WTC11 (cell line): ENCODE results near the gene GARNL3. TPM values are rescaled to one million over a fixed set of nuclear protein-coding genes. Genes with fewer than 3 reads are reported as not detected.

Experiments used
- ATAC-seq: fragments of 200-7000 bp; cut with Tn5 transposase; 2 replicates; pipeline ENCODE4 v1.10.0; 2021; ENCODE audit warnings: mild to moderate bottlenecking, moderate library complexity
- CTCF ChIA-PET: fragments of 300-600 bp; sonication (Branson Sonifier 250); formaldehyde crosslinking; loops from one replicate; lab custom pipeline; 2021; ENCODE audit warnings: antibody characterized with exemption; lab: Charles Lee
- POLR2A ChIA-PET: fragments of 350-600 bp; sonication (Branson Sonifier 250); formaldehyde crosslinking; loops from one replicate; lab custom pipeline; 2021; ENCODE audit warnings: antibody characterized with exemption; lab: Charles Lee
- DNase-seq: peaks from one replicate; pipeline ENCODE4 v3.0.0; 2021; ENCODE audit warnings: low spot score
- H3K27ac Mint-ChIP-seq: 2 replicates; pipeline ENCODE4 v1.8.0; 2021; ENCODE audit warnings: mixed read lengths
- H3K27me3 Mint-ChIP-seq: 2 replicates; pipeline ENCODE4 v1.8.0; 2021; ENCODE audit warnings: low read depth, mild to moderate bottlenecking, moderate library complexity, mixed read lengths
- H3K36me3 Mint-ChIP-seq: 2 replicates; pipeline ENCODE4 v1.8.0; 2021; ENCODE audit warnings: mixed read lengths
- H3K4me1 Mint-ChIP-seq: 2 replicates; pipeline ENCODE4 v1.8.0; 2022; ENCODE audit warnings: mixed read lengths
- H3K4me3 Mint-ChIP-seq: 2 replicates; pipeline ENCODE4 v1.8.0; 2021; ENCODE audit warnings: mild to moderate bottlenecking, moderate library complexity, mixed read lengths
- H3K9me3 Mint-ChIP-seq: 2 replicates; pipeline ENCODE4 v1.8.0; 2021; ENCODE audit warnings: mixed read lengths
- EMX1 ChIP-seq: fragments of 250-450 bp; sonication (Bioruptor Pico); IDR thresholded peaks from 2 replicates; pipeline ENCODE4 v1.8.0; 2021; ENCODE audit warnings: mild to moderate bottlenecking
- FOXJ3 ChIP-seq: sonication (generic); formaldehyde crosslinking; IDR thresholded peaks from 2 replicates; pipeline ENCODE4 v1.9.0; 2021; ENCODE audit warnings: missing genetic modification reagents, mild to moderate bottlenecking, borderline replicate concordance
- FOXK1 ChIP-seq: sonication (generic); formaldehyde crosslinking; IDR thresholded peaks from 2 replicates; pipeline ENCODE4 v1.8.0; 2022; ENCODE audit warnings: mild to moderate bottlenecking, moderate library complexity, missing genetic modification reagents
- HMGA2 ChIP-seq: fragments of 250-450 bp; sonication (Bioruptor Pico); IDR thresholded peaks from 2 replicates; pipeline ENCODE4 v1.4.0; 2021; ENCODE audit warnings: mild to moderate bottlenecking, moderate library complexity
- JAZF1 ChIP-seq: fragments of 250-450 bp; sonication (Bioruptor Pico); IDR thresholded peaks from 2 replicates; pipeline ENCODE4 v1.9.0; 2021; ENCODE audit warnings: moderate library complexity, mild to moderate bottlenecking, inconsistent platforms
- KAT7 ChIP-seq: sonication (generic); formaldehyde crosslinking; IDR thresholded peaks from 2 replicates; pipeline ENCODE4 v1.8.1; 2023; ENCODE audit warnings: missing genetic modification reagents, mild to moderate bottlenecking, borderline replicate concordance
- MXD4 ChIP-seq: fragments of 250-450 bp; sonication (Bioruptor Pico); IDR thresholded peaks from 2 replicates; pipeline ENCODE4 v1.8.0; 2021; ENCODE audit warnings: mild to moderate bottlenecking, moderate library complexity, borderline replicate concordance
- NFATC4 ChIP-seq: fragments of 250-450 bp; sonication (Bioruptor Pico); IDR thresholded peaks from 2 replicates; pipeline ENCODE4 v1.9.0; 2021; ENCODE audit warnings: mild to moderate bottlenecking
- NR1H2 ChIP-seq: sonication (generic); formaldehyde crosslinking; IDR thresholded peaks from 2 replicates; pipeline ENCODE4 v1.9.0; 2021; ENCODE audit warnings: mild to moderate bottlenecking, moderate library complexity, missing genetic modification reagents
- NR2C2 ChIP-seq: sonication (generic); formaldehyde crosslinking; IDR thresholded peaks from 2 replicates; pipeline ENCODE4 v1.8.0; 2022; ENCODE audit warnings: mild to moderate bottlenecking, missing genetic modification reagents
- NR3C1 ChIP-seq: sonication (generic); formaldehyde crosslinking; conservative IDR thresholded peaks from 2 replicates; pipeline ENCODE4 v1.8.1; 2023; ENCODE audit warnings: low read depth, mild to moderate bottlenecking, missing genetic modification reagents
- RELA ChIP-seq: sonication (generic); formaldehyde crosslinking; IDR thresholded peaks from 2 replicates; pipeline ENCODE4 v1.8.1; 2022; ENCODE audit warnings: missing genetic modification reagents, mild to moderate bottlenecking, borderline replicate concordance
- RORB ChIP-seq: fragments of 250-450 bp; sonication (Bioruptor Pico); IDR thresholded peaks from 2 replicates; pipeline ENCODE4 v1.9.0; 2021; ENCODE audit warnings: mild to moderate bottlenecking
- SMAD4 ChIP-seq: sonication (generic); formaldehyde crosslinking; IDR thresholded peaks from 2 replicates; pipeline ENCODE4 v1.8.0; 2022; ENCODE audit warnings: mild to moderate bottlenecking, missing genetic modification reagents
- ZNF232 ChIP-seq: sonication (generic); formaldehyde crosslinking; IDR thresholded peaks from 2 replicates; pipeline ENCODE4 v1.8.0; 2022; ENCODE audit warnings: mild to moderate bottlenecking, missing genetic modification reagents
- ZNF317 ChIP-seq: sonication (generic); formaldehyde crosslinking; IDR thresholded peaks from 2 replicates; pipeline ENCODE4 v1.8.1; 2023; ENCODE audit warnings: low read depth, mild to moderate bottlenecking, moderate library complexity, missing genetic modification reagents, borderline replicate concordance
- ZNF396 ChIP-seq: fragments of 250-450 bp; sonication (Bioruptor Pico); IDR thresholded peaks from 2 replicates; pipeline ENCODE4 v1.8.0; 2021; ENCODE audit warnings: mild to moderate bottlenecking, moderate library complexity, borderline replicate concordance
- ZNF671 ChIP-seq: fragments of 250-450 bp; sonication (Bioruptor Pico); IDR thresholded peaks from 2 replicates; pipeline ENCODE4 v1.8.0; 2021; ENCODE audit warnings: mild to moderate bottlenecking
- total RNA-seq: library from RNA; stranded (reverse); gene quantifications from 3 replicates; pipeline ENCODE4 v1.2.3, GENCODE V29; 2021
- TF ChIP-seq, protein P1 (sequence below): sonication (generic); formaldehyde crosslinking; IDR thresholded peaks from 2 replicates; pipeline ENCODE4 v1.8.1; 2023; ENCODE audit warnings: mild to moderate bottlenecking, missing genetic modification reagents
- TF ChIP-seq, protein P2 (sequence below): sonication (generic); formaldehyde crosslinking; IDR thresholded peaks from 2 replicates; pipeline ENCODE4 v1.8.1; 2023; ENCODE audit warnings: mild to moderate bottlenecking, missing genetic modification reagents, moderate library complexity
- TF ChIP-seq, protein P3 (sequence below): sonication (generic); formaldehyde crosslinking; IDR thresholded peaks from 2 replicates; pipeline ENCODE4 v1.8.0; 2022; ENCODE audit warnings: missing genetic modification reagents
- TF ChIP-seq, protein P4 (sequence below): sonication (generic); formaldehyde crosslinking; IDR thresholded peaks from 2 replicates; pipeline ENCODE4 v1.8.1; 2022; ENCODE audit warnings: mild to moderate bottlenecking, moderate library complexity, missing genetic modification reagents
- TF ChIP-seq, protein P5 (sequence below): sonication (generic); formaldehyde crosslinking; IDR thresholded peaks from 2 replicates; pipeline ENCODE4 v1.8.0; 2022; ENCODE audit warnings: mild to moderate bottlenecking, missing genetic modification reagents
- TF ChIP-seq, protein P6 (sequence below): sonication (generic); formaldehyde crosslinking; IDR thresholded peaks from 2 replicates; pipeline ENCODE4 v1.8.0; 2022; ENCODE audit warnings: mild to moderate bottlenecking, missing genetic modification reagents

GARNL3 gene
- total RNA-seq, 1 experiment from 2014 or later = 17.8 TPM

DNA sequence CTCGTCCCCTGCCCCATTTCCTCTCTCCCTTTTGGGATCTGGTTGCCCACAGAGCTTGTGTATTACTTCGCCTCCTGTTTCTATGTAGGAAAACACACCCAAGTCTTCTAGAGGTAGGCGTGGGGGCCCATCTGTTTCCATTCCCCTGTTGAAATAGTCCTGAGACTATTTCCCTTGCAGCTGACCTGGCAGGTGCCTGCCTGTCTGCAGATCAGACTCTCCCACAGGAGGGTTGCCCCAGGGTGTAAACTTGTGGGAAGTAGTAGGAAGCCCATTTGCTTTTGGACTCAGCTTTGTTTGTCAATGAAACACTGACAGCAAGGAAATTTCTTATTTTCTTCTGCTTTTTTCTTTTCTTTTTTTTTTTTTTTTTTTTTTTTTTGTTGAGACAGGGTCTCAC lies 16.3 kb upstream of the GARNL3 start:
- Mint-ChIP-seq H3K4me1 (peaks cover 59% of the 10 kb centered on the region), H3K9me3 (peaks cover 4% of the 10 kb centered on the region; the same call in 1 of the 2 replicates), H3K27ac (no peak overlapping the region), H3K4me3 (no peak overlapping the region), H3K36me3 (peaks cover 14% of the 10 kb centered on the region), H3K27me3 (no peaks in the 10 kb centered on the region)
- ChIA-PET POLR2A (interaction anchor here (0.8 kb wide), 1 partner anchor 24 kb away, joined by 4 read pairs; no protein-coding TSS in a partner anchor), CTCF (interaction anchor here (1.2 kb wide), 1 partner anchor 170 kb away, joined by 4 read pairs; no protein-coding TSS in a partner anchor)
- DNase-seq (no peak), ATAC-seq (no peak)
- no peak for TF ChIP-seq NFATC4 (CRISPR knock-in tag)
- TF ChIP-seq, protein P1, sequence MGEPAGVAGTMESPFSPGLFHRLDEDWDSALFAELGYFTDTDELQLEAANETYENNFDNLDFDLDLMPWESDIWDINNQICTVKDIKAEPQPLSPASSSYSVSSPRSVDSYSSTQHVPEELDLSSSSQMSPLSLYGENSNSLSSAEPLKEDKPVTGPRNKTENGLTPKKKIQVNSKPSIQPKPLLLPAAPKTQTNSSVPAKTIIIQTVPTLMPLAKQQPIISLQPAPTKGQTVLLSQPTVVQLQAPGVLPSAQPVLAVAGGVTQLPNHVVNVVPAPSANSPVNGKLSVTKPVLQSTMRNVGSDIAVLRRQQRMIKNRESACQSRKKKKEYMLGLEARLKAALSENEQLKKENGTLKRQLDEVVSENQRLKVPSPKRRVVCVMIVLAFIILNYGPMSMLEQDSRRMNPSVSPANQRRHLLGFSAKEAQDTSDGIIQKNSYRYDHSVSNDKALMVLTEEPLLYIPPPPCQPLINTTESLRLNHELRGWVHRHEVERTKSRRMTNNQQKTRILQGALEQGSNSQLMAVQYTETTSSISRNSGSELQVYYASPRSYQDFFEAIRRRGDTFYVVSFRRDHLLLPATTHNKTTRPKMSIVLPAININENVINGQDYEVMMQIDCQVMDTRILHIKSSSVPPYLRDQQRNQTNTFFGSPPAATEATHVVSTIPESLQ = no peak
- no peak for TF ChIP-seq RORB (CRISPR knock-in tag)
- no peak for TF ChIP-seq EMX1 (CRISPR knock-in tag)
- TF ChIP-seq HMGA2 (CRISPR knock-in tag) = no peak
- no peak for TF ChIP-seq SMAD4
- no peak for TF ChIP-seq NR2C2
- TF ChIP-seq, protein P2, sequence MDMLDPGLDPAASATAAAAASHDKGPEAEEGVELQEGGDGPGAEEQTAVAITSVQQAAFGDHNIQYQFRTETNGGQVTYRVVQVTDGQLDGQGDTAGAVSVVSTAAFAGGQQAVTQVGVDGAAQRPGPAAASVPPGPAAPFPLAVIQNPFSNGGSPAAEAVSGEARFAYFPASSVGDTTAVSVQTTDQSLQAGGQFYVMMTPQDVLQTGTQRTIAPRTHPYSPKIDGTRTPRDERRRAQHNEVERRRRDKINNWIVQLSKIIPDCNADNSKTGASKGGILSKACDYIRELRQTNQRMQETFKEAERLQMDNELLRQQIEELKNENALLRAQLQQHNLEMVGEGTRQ = no peak
- no peak for TF ChIP-seq JAZF1 (CRISPR knock-in tag)

DNA sequence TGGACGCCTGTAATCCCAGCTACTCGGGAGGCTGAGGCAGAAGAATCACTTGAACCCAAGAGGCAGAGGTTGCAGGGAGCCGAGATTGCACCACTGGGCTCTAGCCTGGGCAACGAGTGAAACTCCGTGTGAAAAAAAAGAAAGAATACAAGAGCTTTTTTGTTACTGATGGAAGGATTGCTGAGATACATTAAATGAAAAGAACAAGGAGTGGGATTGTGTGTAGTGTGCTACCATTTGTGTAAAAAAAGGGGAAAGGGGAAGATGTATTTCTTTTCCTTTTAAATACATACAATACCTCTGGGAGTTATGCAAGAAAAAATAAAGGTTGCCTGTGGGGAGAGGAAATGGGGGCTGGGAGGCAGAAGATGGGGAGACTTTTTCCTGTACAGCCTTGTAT lies 14.7 kb upstream of the GARNL3 start:
- H3K36me3 Mint-ChIP-seq = peaks cover 25% of the 10 kb centered on the region
- CTCF ChIA-PET = no interaction called here
- ATAC-seq = no peak
- H3K9me3 Mint-ChIP-seq = peaks cover 11% of the 10 kb centered on the region
- no peak overlapping the region for H3K4me3 Mint-ChIP-seq
- no peaks in the 10 kb centered on the region for H3K27me3 Mint-ChIP-seq
- TF ChIP-seq ZNF317 (CRISPR knock-in tag) (no peak), MXD4 (CRISPR knock-in tag) (no peak), EMX1 (CRISPR knock-in tag) (no peak)
- TF ChIP-seq, protein P3, sequence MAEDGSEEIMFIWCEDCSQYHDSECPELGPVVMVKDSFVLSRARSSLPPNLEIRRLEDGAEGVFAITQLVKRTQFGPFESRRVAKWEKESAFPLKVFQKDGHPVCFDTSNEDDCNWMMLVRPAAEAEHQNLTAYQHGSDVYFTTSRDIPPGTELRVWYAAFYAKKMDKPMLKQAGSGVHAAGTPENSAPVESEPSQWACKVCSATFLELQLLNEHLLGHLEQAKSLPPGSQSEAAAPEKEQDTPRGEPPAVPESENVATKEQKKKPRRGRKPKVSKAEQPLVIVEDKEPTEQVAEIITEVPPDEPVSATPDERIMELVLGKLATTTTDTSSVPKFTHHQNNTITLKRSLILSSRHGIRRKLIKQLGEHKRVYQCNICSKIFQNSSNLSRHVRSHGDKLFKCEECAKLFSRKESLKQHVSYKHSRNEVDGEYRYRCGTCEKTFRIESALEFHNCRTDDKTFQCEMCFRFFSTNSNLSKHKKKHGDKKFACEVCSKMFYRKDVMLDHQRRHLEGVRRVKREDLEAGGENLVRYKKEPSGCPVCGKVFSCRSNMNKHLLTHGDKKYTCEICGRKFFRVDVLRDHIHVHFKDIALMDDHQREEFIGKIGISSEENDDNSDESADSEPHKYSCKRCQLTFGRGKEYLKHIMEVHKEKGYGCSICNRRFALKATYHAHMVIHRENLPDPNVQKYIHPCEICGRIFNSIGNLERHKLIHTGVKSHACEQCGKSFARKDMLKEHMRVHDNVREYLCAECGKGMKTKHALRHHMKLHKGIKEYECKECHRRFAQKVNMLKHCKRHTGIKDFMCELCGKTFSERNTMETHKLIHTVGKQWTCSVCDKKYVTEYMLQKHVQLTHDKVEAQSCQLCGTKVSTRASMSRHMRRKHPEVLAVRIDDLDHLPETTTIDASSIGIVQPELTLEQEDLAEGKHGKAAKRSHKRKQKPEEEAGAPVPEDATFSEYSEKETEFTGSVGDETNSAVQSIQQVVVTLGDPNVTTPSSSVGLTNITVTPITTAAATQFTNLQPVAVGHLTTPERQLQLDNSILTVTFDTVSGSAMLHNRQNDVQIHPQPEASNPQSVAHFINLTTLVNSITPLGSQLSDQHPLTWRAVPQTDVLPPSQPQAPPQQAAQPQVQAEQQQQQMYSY (CRISPR knock-in tag) = no peak
- TF ChIP-seq, all 79 proteins: peak for 0
- Mint-ChIP-seq H3K27ac (peak overlapping the region; percentile 20; the same call in 1 of the 2 replicates), H3K4me1 (peaks cover 68% of the 10 kb centered on the region)
- POLR2A ChIA-PET = no interaction called here
- DNase-seq = no peak

DNA sequence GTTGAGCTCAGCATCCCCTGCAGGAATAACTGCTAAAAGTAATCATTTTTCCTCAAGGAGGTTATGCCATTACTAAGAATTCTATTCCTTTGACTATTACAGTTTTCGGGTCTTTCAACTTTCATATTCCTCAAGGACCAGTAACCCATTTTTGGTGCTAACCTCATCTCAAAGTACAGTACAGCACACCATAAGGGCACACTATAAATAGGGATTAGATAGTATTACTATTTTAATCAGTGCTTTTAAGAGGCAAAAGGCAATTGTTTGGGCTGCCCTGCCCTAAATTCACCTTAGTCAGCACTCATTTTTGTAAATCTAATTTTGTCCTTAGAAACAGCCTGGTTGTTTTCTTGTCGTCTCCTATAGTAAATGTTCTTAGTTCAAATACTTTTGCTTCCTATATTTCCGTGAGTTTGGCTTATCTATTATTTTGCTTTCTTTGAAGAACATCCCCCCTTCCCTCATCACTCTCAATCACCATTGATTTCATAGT lies 13.6 kb upstream of the GARNL3 start:
- Mint-ChIP-seq H3K4me3 (no peak overlapping the region), H3K27me3 (no peaks in the 10 kb centered on the region), H3K27ac (peak overlapping the region; percentile 83; the same call in 1 of the 2 replicates), H3K36me3 (peaks cover 27% of the 10 kb centered on the region), H3K4me1 (peaks cover 74% of the 10 kb centered on the region), H3K9me3 (peaks cover 15% of the 10 kb centered on the region)
- ChIA-PET CTCF (interaction anchor here (1.2 to 1.4 kb wide), 3 partner anchors 20 to 38 kb away, joined by 3 read pairs; no protein-coding TSS in a partner anchor), POLR2A (no interaction called here)
- no peak for TF ChIP-seq NR1H2
- TF ChIP-seq FOXK1 = no peak
- no peak for TF ChIP-seq ZNF671 (CRISPR knock-in tag)
- TF ChIP-seq, protein P4, sequence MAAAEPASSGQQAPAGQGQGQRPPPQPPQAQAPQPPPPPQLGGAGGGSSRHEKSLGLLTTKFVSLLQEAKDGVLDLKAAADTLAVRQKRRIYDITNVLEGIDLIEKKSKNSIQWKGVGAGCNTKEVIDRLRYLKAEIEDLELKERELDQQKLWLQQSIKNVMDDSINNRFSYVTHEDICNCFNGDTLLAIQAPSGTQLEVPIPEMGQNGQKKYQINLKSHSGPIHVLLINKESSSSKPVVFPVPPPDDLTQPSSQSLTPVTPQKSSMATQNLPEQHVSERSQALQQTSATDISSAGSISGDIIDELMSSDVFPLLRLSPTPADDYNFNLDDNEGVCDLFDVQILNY (CRISPR knock-in tag) = no peak
- no peak for TF ChIP-seq RELA (CRISPR knock-in tag)
- no peak for TF ChIP-seq ZNF396
- no peak for TF ChIP-seq RORB (CRISPR knock-in tag)
- TF ChIP-seq NR3C1 (CRISPR knock-in tag) = no peak
- no peak for TF ChIP-seq ZNF232 (CRISPR knock-in tag)
- TF ChIP-seq, protein P5, sequence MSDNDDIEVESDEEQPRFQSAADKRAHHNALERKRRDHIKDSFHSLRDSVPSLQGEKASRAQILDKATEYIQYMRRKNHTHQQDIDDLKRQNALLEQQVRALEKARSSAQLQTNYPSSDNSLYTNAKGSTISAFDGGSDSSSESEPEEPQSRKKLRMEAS = no peak
- no peak for TF ChIP-seq KAT7 (CRISPR knock-in tag)
- TF ChIP-seq, protein P6, sequence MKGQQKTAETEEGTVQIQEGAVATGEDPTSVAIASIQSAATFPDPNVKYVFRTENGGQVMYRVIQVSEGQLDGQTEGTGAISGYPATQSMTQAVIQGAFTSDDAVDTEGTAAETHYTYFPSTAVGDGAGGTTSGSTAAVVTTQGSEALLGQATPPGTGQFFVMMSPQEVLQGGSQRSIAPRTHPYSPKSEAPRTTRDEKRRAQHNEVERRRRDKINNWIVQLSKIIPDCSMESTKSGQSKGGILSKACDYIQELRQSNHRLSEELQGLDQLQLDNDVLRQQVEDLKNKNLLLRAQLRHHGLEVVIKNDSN (CRISPR knock-in tag) = no peak
- no peak for TF ChIP-seq FOXJ3
- ATAC-seq (no peak), DNase-seq (no peak)
